SKM-1 treated with dmso at 0.1 percent for 144 hours (cell line): ENCODE results near the gene TMEM87B.

Source experiments
- DNase-seq: peaks from one replicate; lab custom pipeline; 2025; ENCODE audit not compliant: unreplicated experiment; lab: John Stamatoyannopoulos, UW

TMEM87B gene

DNA sequence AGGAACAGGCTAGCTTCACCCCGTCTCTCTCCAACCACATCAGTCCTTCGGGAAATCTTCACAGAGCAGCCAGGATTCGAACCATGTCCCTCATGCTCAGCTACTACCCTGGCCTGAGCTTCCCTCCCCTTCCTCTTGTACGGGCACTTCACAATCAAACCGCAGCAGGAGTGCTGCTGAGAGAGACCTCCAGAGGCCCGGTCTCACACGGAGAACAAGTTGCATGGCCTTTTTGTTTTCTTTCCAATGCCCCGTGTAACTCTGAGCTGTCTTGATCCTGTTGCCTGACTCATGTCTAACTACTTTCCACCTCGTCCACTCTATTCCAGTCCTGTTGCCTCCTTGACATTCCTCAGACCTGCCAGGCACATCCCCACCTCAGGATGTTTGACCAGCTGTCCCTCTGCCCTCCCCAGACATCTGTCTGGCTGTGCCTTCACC is 108.5 kb downstream of the TMEM87B start:
- no peak for DNase-seq

DNA sequence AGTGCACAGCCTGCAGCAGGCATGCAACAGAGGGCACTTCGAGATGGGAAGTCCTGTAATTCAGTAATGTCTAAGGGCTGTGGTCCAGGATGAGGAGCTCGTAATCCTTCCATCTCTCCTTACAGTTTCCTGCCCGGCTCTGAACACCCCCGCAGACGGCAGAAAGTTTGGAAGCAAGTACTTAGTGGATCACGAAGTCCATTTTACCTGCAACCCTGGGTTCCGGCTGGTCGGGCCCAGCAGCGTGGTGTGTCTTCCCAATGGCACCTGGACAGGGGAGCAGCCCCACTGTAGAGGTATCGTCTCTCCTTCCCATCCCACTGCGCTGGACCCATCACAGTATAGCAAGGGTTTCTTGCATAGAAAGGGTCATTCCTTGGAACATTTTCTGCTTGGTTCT is 109.8 kb downstream of the TMEM87B start:
- DNase-seq = no peak

GRCh38 chr2:112165296-112165695 is 110.2 kb downstream of the TMEM87B start:
- DNase-seq = no peak

- DNase-seq = no peak
Observed at GRCh38 chr2:112166806-112167499, 111.9 kb downstream of the TMEM87B start.

DNA sequence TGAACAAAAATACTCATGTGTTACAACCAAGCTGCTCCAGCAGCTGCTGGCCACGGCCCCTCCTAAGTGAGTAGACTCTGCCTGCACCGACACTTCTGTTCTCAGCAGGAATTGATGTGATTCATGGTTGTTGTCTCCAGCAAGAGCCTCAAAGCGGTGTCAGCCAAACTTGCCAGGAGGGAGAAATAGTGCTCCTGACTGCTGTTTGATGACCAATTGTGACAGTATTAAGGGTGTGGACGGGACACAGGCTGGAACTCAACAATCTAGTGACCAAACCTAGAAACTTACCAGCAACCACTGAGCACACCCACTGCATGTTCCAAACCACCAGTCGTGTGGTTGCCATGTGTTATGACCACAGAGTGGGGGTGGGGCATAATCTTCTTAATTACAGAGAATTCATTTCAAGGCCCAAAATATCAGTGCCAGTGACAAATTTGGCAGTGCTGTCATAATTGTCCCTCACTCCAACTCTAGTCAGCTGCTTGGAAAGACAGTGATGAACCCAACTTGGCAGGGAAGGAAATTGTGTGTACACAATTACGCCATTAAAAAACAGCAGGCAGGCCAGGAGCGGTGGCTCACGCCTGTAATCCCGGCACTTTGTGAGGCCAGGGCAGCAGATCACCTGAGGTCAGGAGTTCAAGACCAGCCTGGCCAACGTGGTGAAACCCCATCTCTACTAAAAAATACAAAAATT is 113.5 kb downstream of the TMEM87B start:
- no peak for DNase-seq
